Measurements from ENCODE around the gene BMPR1A.

The BMPR1A gene

GRCh38 chr10:86747796-86748581 lies 8.4 kb upstream of the BMPR1A start:
- TF ChIP-seq ZNF274 (IDR thresholded peaks at IDR 0.05; ENCODE audit: low read depth, low read length) = no peak
- H3K4me3 ChIP-seq (ENCODE audit: low read length) = no peak overlapping the region

DNA sequence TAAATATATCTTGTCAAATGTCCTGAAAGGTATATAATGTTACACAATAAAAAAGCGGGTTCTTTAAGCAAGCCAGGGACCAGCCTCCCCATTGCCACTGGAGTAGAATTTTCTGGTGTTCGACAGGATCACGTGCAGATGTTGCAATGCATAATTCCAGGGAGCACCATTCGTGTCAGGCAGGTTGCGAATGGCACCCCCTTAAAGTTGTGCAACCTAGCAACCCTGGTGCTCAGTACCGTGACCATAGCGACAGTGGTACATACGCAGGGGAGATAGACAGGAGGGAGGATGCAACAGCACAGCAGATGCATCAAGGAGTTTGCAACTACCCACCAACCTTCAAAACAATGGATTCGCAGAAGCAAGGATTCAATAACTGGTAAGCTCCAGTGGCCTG lies 6.6 kb upstream of the BMPR1A start:
- TF ChIP-seq ZNF274 (IDR thresholded peaks at IDR 0.05; ENCODE audit: low read depth, low read length) = no peak
- no peak overlapping the region for H3K4me3 ChIP-seq (ENCODE audit: low read length)

GRCh38 chr10:86751477-86751876 lies 4.9 kb upstream of the BMPR1A start:
- no peak for TF ChIP-seq ZNF274 (IDR thresholded peaks at IDR 0.05; ENCODE audit: low read depth, low read length)
- no peak overlapping the region for H3K4me3 ChIP-seq (ENCODE audit: low read length)

GRCh38 chr10:86752311-86752710 lies 4.1 kb upstream of the BMPR1A start:
- no peak for TF ChIP-seq ZNF274 (IDR thresholded peaks at IDR 0.05; ENCODE audit: low read depth, low read length)

DNA sequence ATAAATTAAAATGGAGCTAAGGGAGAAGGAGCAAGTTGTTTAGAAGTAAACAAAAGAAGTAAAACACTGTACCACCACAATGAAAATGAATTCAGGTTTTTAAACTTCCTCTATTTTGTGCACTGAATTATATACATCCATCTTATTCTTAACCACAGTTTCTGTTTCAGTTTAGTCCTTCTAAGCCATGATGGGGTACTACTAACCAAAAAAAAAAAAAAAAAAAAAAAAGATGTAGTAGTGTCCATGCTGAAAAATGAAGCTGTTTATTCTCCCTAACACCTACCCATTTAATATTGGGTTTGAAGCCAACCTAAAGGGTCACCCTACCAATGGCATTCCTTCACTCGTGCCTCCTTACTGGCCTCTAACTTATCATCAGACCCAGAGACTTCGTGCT lies 3.4 kb upstream of the BMPR1A start:
- no peak for TF ChIP-seq ZNF274 (IDR thresholded peaks at IDR 0.05; ENCODE audit: low read depth, low read length)
- no peak overlapping the region for H3K4me3 ChIP-seq (ENCODE audit: low read length)

More at GRCh38 chr10:86752311-86752710, 4.1 kb upstream of the BMPR1A start:
- no peak overlapping the region for H3K4me3 ChIP-seq (ENCODE audit: low read length)

- H3K4me3 ChIP-seq (ENCODE audit: low read length) = no peak overlapping the region
- TF ChIP-seq ZNF274 (IDR thresholded peaks at IDR 0.05; ENCODE audit: low read depth, low read length) = no peak
Observed at GRCh38 chr10:86753638-86754434, 2.6 kb upstream of the BMPR1A start.

DNA sequence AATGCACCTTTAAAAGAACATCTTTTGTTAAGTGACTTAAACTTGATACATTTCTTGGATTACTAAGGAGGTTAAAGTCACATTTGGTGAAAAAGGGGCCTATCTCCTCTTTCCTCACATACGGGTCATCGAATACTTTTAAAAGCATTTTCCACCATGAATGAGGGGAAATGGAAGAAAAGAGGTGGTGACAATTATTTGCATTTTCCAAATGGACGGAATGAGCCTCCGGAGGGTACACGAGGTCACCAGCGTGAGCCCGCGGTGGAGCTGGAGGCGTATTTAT lies 1.0 kb upstream of the BMPR1A start:
- peak overlapping the region; percentile 68 for H3K4me3 ChIP-seq (ENCODE audit: low read length)
- no peak for TF ChIP-seq ZNF274 (IDR thresholded peaks at IDR 0.05; ENCODE audit: low read depth, low read length)

DNA sequence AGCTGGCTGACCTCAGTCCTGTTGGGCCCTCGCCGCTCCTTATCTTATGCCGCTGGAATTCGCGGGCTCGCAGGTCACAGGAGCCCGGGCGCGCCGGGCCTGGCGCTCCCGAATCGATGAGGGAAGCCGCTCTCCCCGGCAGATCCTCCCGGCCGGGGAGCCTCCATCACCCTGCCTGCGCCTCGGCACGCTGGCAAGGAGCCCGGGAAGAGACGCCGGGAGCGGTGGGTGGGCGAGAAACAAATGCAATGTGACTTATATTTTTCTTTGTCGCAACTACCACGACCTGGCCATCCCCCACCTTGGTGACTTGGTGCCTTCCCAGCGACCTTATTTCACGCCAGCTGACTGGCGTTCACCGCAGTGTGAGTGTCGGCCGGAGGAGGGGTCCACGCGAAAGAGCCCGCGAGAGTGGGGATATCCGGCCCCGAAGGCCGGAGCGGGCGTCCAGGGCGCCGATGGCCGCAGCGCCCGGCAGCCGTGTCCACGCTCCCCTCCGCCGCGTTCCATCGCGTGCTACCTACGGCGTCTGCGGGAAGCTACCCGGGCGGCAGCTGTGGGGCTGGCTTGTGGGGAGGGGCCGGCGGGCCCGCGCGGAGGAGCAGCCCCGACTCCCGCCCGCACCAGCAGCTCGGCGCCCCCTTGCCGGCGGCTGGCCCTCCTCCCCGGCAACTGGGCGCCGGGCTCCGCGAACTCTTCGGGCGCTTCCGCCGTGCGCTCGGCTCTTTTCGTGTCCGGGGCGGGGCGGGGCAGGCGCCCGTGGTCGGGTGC lies 494 bp upstream of the BMPR1A start:
- no peak for TF ChIP-seq ZNF274 (IDR thresholded peaks at IDR 0.05; ENCODE audit: low read depth, low read length)
- peak overlapping the region; percentile 68 for H3K4me3 ChIP-seq (ENCODE audit: low read length)

GRCh38 chr10:86757113-86757972 lies 924 bp downstream of the BMPR1A start:
- TF ChIP-seq ZNF274 (IDR thresholded peaks at IDR 0.05; ENCODE audit: low read depth, low read length) = no peak
- peak overlapping the region; percentile 95 for H3K4me3 ChIP-seq (ENCODE audit: low read length)

- peak overlapping the region; percentile 95; the same call in 1 of the 2 replicates for H3K4me3 ChIP-seq (ENCODE audit: low read length)
- no peak for TF ChIP-seq ZNF274 (IDR thresholded peaks at IDR 0.05; ENCODE audit: low read depth, low read length)
Observed at GRCh38 chr10:86758189-86759072, 2.0 kb downstream of the BMPR1A start.

GRCh38 chr10:86759073-86759672 lies 2.8 kb downstream of the BMPR1A start:
- peak overlapping the region; percentile 33; the same call in 1 of the 2 replicates for H3K4me3 ChIP-seq (ENCODE audit: low read length)
- no peak for TF ChIP-seq ZNF274 (IDR thresholded peaks at IDR 0.05; ENCODE audit: low read depth, low read length)

- no peak overlapping the region for H3K4me3 ChIP-seq (ENCODE audit: low read length)
- TF ChIP-seq ZNF274 (IDR thresholded peaks at IDR 0.05; ENCODE audit: low read depth, low read length) = no peak
Observed at GRCh38 chr10:86763404-86763803, 7.0 kb downstream of the BMPR1A start.

Data from GM08714 (cell line).